Left renal pelvis (tissue), 4 donors: ENCODE data around the gene INCA1. TPM values are rescaled to one million over a fixed set of nuclear protein-coding genes. Genes with fewer than 3 reads are reported as not detected.

Experiments used
- DNase-seq, 4 donors: peaks; one replicate each; pipeline ENCODE4 v3.0.0-alpha.2; 2013; ENCODE audit warnings: low read depth in 4 of 4, low spot score in 3 of 4
- polyA plus RNA-seq, 4 donors: library from polyadenylated mRNA; unstranded; fragments of 120-200 nt; gene quantifications; one replicate each; pipeline ENCODE4 v1.2.1, GENCODE V29; 2013; ENCODE audit not compliant: insufficient read length in 4 of 4

INCA1 gene
- polyA plus RNA-seq, 4 donors, result 6.9 to 9.3 (median 7.4) TPM

- no peak for DNase-seq
Observed at GRCh38 chr17:5014357-5014756, 17.0 kb upstream of the INCA1 start.

GRCh38 chr17:5011928-5012327 is 14.6 kb upstream of the INCA1 start:
- DNase-seq, result no peak

GRCh38 chr17:5003214-5003867 is 6.0 kb upstream of the INCA1 start:
- DNase-seq, result no peak

- no peak for DNase-seq
Observed at GRCh38 chr17:5002121-5002788, 4.9 kb upstream of the INCA1 start.

- DNase-seq, result no peak
Observed at GRCh38 chr17:5000237-5000639, 2.9 kb upstream of the INCA1 start.

- no peak for DNase-seq
Observed at GRCh38 chr17:4999430-5000093, 2.2 kb upstream of the INCA1 start.

- no peak for DNase-seq
Observed at GRCh38 chr17:4998732-4999429, 1.6 kb upstream of the INCA1 start.

GRCh38 chr17:4998027-4998731 is 857 bp upstream of the INCA1 start:
- no peak for DNase-seq

- DNase-seq, result no peak
Observed at GRCh38 chr17:4994081-4994595, 3.2 kb downstream of the INCA1 start.

- DNase-seq, result no peak
Observed at GRCh38 chr17:4987767-4988567, 9.4 kb downstream of the INCA1 start.

- peak in 2 of 4 donors; percentile 52 to 62 for DNase-seq
Observed at GRCh38 chr17:4986951-4987766, 10.2 kb downstream of the INCA1 start, which contains the start of gene CAMTA2. TSS of gene CAMTA2 (minus strand) at chr17:4987675. CDS start at chr17:4986222, 1,453 bp downstream.

GRCh38 chr17:4986403-4986802 is 10.9 kb downstream of the INCA1 start:
- DNase-seq, result no peak

- no peak for DNase-seq
Observed at GRCh38 chr17:4982305-4982704, 15.0 kb downstream of the INCA1 start.

GRCh38 chr17:4980644-4981216 is 16.6 kb downstream of the INCA1 start:
- peak in 2 of 4 donors; percentile 58 to 65 for DNase-seq

- no peak for DNase-seq
Observed at GRCh38 chr17:4978726-4979125, 18.6 kb downstream of the INCA1 start.

GRCh38 chr17:4974115-4974670 is 23.1 kb downstream of the INCA1 start:
- no peak for DNase-seq

GRCh38 chr17:4973256-4974114 is 23.8 kb downstream of the INCA1 start:
- no peak for DNase-seq
